ENCODE results near the gene LYPD6.

Gene LYPD6

GRCh38 chr2:149365931-149366583, 35.7 kb downstream of the LYPD6 start:
- no peak for FAIRE-seq
- TF ChIP-seq POLR2A (IDR thresholded peaks at IDR 0.05; ENCODE audit: low read depth, low read length), result no peak
- DNase-seq (ENCODE audit: insufficient read length, low spot score), result no peak

- no peak for TF ChIP-seq POLR2A (IDR thresholded peaks at IDR 0.05; ENCODE audit: low read depth, low read length)
- DNase-seq (ENCODE audit: insufficient read length, low spot score) (no peak), FAIRE-seq (no peak)
Measured at GRCh38 chr2:149370061-149370775, 39.8 kb downstream of the LYPD6 start.

DNA sequence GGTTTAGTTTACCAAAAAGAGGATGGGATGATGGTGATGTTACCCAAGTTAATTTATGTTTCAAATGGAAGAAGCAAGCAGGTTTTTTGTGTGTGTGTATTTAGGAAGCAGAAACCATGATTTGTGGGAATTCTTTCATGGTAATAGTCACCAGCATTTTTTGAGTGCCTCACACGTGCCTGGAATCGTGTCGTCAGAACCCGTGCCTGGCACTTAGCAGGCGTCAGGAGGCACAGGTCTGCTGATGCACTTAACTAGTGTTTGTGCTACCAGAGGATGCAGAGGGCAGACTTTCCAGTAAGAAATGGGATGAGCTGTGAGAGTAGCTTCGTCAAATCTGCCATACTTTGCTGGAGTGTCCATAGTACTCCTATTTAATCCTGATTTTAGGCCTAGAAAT, 41.1 kb downstream of the LYPD6 start:
- no peak for DNase-seq (ENCODE audit: insufficient read length, low spot score)
- TF ChIP-seq POLR2A (IDR thresholded peaks at IDR 0.05; ENCODE audit: low read depth, low read length), result no peak
- FAIRE-seq, result no peak

DNA sequence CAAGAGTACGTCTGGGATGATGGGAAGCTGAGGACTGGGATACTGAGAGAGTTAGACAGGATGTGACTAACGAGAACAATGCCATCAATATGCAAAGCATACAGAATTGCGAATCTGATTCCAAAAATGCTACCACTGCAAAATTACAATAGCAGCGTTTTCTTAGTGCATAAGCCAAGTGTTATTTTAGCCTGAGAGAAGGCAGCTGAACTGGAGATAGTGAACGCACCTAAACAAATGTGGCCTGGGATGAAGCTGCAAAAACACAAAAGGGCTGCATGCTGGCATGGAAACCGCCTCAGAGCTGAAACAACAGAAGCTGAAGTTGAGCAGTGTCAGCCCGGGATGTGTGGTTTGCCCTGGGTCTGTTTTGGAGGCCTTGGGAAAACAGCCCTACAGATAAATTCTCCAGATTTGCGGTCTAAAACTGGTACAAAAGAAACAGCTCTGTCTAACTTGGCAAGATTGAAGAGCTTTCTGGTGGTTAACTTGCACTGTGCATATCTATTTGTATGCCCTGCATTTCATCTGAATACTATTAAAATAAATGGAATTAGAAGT, 45.5 kb downstream of the LYPD6 start:
- FAIRE-seq (no peak), DNase-seq (ENCODE audit: insufficient read length, low spot score) (no peak)
- TF ChIP-seq POLR2A (IDR thresholded peaks at IDR 0.05; ENCODE audit: low read depth, low read length), result no peak

DNA sequence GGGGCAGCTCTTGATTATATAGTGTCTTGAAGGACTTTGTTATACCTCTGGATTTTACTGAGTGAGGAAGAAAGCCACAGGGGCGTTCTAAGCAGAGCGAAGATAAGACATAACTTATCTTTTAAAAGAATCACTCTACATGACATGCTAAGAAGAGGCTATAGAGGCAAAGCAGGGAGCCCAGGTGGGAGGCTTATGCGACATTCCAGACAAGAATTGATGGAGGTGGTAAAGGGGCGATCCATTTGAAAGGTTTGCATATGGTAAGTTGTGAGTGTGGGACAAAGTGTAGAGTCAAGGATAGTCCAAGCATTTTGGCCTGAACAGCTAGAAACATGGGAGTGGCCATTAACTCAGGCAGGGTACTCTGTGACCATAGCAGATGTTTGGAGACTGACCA, 49.8 kb downstream of the LYPD6 start:
- TF ChIP-seq POLR2A (IDR thresholded peaks at IDR 0.05; ENCODE audit: low read depth, low read length), result no peak
- DNase-seq (ENCODE audit: insufficient read length, low spot score) (no peak), FAIRE-seq (no peak)

DNA sequence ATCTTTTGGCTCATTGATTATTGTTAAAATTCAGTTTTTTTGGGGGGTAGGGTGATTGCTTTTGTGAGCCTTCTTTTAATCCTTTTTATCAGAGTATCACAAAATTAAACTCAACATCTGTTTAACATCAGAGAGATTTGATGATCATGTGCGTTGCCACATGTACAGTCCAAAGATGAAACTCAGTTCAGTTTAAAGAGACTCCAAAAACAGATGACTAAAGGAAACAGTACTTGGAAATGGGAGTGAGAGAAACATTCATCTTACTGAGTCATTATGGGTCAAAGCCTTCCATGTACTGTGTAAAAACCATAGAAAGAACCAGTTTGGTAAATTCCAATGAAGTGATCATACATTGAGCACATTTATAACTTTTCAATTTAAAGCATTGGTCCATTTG, 53.0 kb downstream of the LYPD6 start:
- DNase-seq (ENCODE audit: insufficient read length, low spot score) (no peak), FAIRE-seq (peak; percentile 61)
- TF ChIP-seq POLR2A (IDR thresholded peaks at IDR 0.05; ENCODE audit: low read depth, low read length), result no peak

DNA sequence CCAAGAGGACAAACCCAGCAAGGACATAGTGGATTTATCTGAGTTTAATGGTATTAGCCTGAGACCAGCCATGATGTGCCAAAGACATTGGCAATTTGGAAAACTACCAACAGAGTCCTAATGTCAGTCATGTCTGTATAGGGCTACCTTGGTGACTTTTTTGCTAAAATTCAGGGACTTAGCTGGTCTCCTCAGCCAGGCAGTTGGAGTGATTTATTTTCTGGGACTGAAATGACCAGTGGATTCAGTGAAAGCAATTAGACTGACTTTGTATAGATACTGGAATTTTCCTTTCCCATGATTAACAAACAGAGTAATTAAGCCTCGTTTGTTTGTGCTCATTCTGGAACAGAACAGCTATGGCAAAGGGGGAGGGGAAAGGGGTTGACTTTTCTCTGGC, 55.0 kb downstream of the LYPD6 start:
- DNase-seq (ENCODE audit: insufficient read length, low spot score), result no peak
- TF ChIP-seq POLR2A (IDR thresholded peaks at IDR 0.05; ENCODE audit: low read depth, low read length), result no peak
- no peak for FAIRE-seq

GRCh38 chr2:149387411-149387810, 57.0 kb downstream of the LYPD6 start:
- no peak for TF ChIP-seq POLR2A (IDR thresholded peaks at IDR 0.05; ENCODE audit: low read depth, low read length)
- DNase-seq (ENCODE audit: insufficient read length, low spot score) (no peak), FAIRE-seq (no peak)

- DNase-seq (ENCODE audit: insufficient read length, low spot score) (no peak), FAIRE-seq (no peak)
- TF ChIP-seq POLR2A (IDR thresholded peaks at IDR 0.05; ENCODE audit: low read depth, low read length), result no peak
Measured at GRCh38 chr2:149388120-149388816, 57.9 kb downstream of the LYPD6 start.

DNA sequence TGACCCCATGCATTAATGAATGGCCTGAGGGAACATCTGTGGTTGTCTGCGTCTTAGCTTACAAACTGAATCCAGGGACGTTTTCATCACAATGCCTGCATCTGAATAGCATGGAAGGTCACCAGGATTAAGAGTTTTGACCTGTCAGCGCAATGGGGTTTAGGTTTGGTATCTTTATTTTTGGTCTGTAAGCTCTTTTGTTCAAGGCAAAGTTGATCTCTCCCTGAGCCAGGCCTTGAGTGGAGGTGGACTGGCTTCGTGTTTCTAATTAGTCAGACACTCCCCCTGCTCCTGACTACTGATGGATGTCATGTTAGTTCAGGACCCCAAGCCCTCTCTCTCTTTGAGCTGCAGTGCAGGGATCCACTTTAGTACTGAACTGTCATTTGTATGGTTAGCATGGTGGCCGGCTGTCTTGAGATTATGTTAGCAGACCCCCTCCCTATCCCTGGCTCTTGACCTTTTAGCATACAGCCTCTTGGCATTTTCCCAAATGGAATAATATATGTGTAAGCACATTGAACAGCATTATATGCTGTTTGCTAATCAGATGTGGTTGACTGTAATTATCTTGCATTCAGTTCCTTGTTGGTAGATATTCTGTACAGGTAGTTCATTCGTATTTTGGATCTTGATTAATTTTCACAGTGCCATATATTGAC, 59.2 kb downstream of the LYPD6 start:
- FAIRE-seq, result no peak
- TF ChIP-seq POLR2A (IDR thresholded peaks at IDR 0.05; ENCODE audit: low read depth, low read length), result no peak
- no peak for DNase-seq (ENCODE audit: insufficient read length, low spot score)

GRCh38 chr2:149393614-149394013, 63.2 kb downstream of the LYPD6 start:
- TF ChIP-seq POLR2A (IDR thresholded peaks at IDR 0.05; ENCODE audit: low read depth, low read length), result no peak
- no peak for FAIRE-seq
- DNase-seq (ENCODE audit: insufficient read length, low spot score), result no peak

DNA sequence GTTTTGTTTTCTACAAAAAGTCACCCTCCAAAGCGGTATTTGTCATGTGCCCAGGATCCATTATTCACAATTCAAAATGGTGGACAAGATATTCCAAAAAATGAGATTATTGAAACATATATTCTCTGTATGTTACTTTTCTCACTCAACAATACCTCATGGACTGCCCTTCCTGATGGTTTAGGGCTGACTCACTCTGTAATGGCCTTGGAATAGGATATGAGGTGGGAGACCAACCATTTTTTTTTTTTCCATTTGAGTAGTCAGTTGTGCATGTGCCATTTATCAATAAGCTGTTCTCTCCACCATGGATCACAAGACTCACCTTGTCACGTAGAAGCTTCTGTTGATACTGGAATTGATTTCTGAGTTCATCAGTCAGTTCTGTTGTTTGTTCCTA, 64.5 kb downstream of the LYPD6 start:
- peak; percentile 60 for FAIRE-seq
- DNase-seq (ENCODE audit: insufficient read length, low spot score), result no peak

GRCh38 chr2:149399934-149400615, 69.7 kb downstream of the LYPD6 start:
- TF ChIP-seq POLR2A (IDR thresholded peaks at IDR 0.05; ENCODE audit: low read depth, low read length), result no peak
- FAIRE-seq (no peak), DNase-seq (ENCODE audit: insufficient read length, low spot score) (no peak)

More for the DNA sequence above, 64.5 kb downstream of the LYPD6 start:
- no peak for TF ChIP-seq POLR2A (IDR thresholded peaks at IDR 0.05; ENCODE audit: low read depth, low read length)
